WTC11 (cell line): Measurements from ENCODE around the gene NRXN2. TPM values are rescaled to one million over a fixed set of nuclear protein-coding genes. Genes with fewer than 3 reads are reported as not detected.

Source experiments
- ATAC-seq: fragments of 200-7000 bp; cut with Tn5 transposase; 2 replicates; pipeline ENCODE4 v1.10.0; 2021; ENCODE audit warnings: mild to moderate bottlenecking, moderate library complexity
- CTCF ChIA-PET: fragments of 300-600 bp; sonication (Branson Sonifier 250); formaldehyde crosslinking; loops from one replicate; lab custom pipeline; 2021; ENCODE audit warnings: antibody characterized with exemption; lab: Charles Lee
- POLR2A ChIA-PET: fragments of 350-600 bp; sonication (Branson Sonifier 250); formaldehyde crosslinking; loops from one replicate; lab custom pipeline; 2021; ENCODE audit warnings: antibody characterized with exemption; lab: Charles Lee
- DNase-seq: peaks from one replicate; pipeline ENCODE4 v3.0.0; 2021; ENCODE audit warnings: low spot score
- H3K27ac Mint-ChIP-seq: 2 replicates; pipeline ENCODE4 v1.8.0; 2021; ENCODE audit warnings: mixed read lengths
- H3K27me3 Mint-ChIP-seq: 2 replicates; pipeline ENCODE4 v1.8.0; 2021; ENCODE audit warnings: low read depth, mild to moderate bottlenecking, moderate library complexity, mixed read lengths
- H3K36me3 Mint-ChIP-seq: 2 replicates; pipeline ENCODE4 v1.8.0; 2021; ENCODE audit warnings: mixed read lengths
- H3K4me1 Mint-ChIP-seq: 2 replicates; pipeline ENCODE4 v1.8.0; 2022; ENCODE audit warnings: mixed read lengths
- H3K4me3 Mint-ChIP-seq: 2 replicates; pipeline ENCODE4 v1.8.0; 2021; ENCODE audit warnings: mild to moderate bottlenecking, moderate library complexity, mixed read lengths
- H3K9me3 Mint-ChIP-seq: 2 replicates; pipeline ENCODE4 v1.8.0; 2021; ENCODE audit warnings: mixed read lengths
- ARID4B ChIP-seq: sonication (generic); formaldehyde crosslinking; IDR thresholded peaks from 2 replicates; pipeline ENCODE4 v1.8.0; 2023; ENCODE audit warnings: missing genetic modification reagents, mild to moderate bottlenecking, borderline replicate concordance
- CDX4 ChIP-seq: fragments of 250-450 bp; sonication (Bioruptor Pico); IDR thresholded peaks from 2 replicates; pipeline ENCODE4 v1.9.0; 2021; ENCODE audit warnings: moderate library complexity, mild to moderate bottlenecking, inconsistent platforms, borderline replicate concordance
- CTCF ChIP-seq: fragments of 200-600 bp; IDR thresholded peaks from 2 replicates; pipeline ENCODE4 v1.8.0; 2022; ENCODE audit warnings: antibody characterized with exemption
- E2F1 ChIP-seq: sonication (generic); formaldehyde crosslinking; IDR thresholded peaks from 2 replicates; pipeline ENCODE4 v1.8.0; 2022; ENCODE audit warnings: mild to moderate bottlenecking, missing genetic modification reagents
- ELF4 ChIP-seq: sonication (generic); formaldehyde crosslinking; IDR thresholded peaks from 2 replicates; pipeline ENCODE4 v1.8.1; 2022; ENCODE audit warnings: low read depth, mild to moderate bottlenecking, moderate library complexity, missing genetic modification reagents
- FOXP1 ChIP-seq: sonication (generic); formaldehyde crosslinking; IDR thresholded peaks from 2 replicates; pipeline ENCODE4 v1.8.0; 2022; ENCODE audit warnings: missing genetic modification reagents, mild to moderate bottlenecking, moderate library complexity, borderline replicate concordance
- FOXP4 ChIP-seq: sonication (generic); formaldehyde crosslinking; IDR thresholded peaks from 2 replicates; pipeline ENCODE4 v1.8.0; 2022; ENCODE audit warnings: mild to moderate bottlenecking, missing genetic modification reagents
- GABPB1 ChIP-seq: sonication (generic); formaldehyde crosslinking; IDR thresholded peaks from 2 replicates; pipeline ENCODE4 v1.8.1; 2023; ENCODE audit warnings: mild to moderate bottlenecking, missing genetic modification reagents
- GTF2I ChIP-seq: fragments of 250-450 bp; sonication (Bioruptor Pico); conservative IDR thresholded peaks from 2 replicates; pipeline ENCODE4 v1.4.0; 2021; ENCODE audit warnings: mild to moderate bottlenecking
- JUN ChIP-seq: sonication (generic); formaldehyde crosslinking; IDR thresholded peaks from 2 replicates; pipeline ENCODE4 v1.8.0; 2023; ENCODE audit warnings: mild to moderate bottlenecking, missing genetic modification reagents
- NFE2L1 ChIP-seq: sonication (generic); formaldehyde crosslinking; IDR thresholded peaks from 2 replicates; pipeline ENCODE4 v1.8.1; 2023; ENCODE audit warnings: missing genetic modification reagents
- OVOL2 ChIP-seq: fragments of 250-450 bp; sonication (Bioruptor Pico); IDR thresholded peaks from 2 replicates; pipeline ENCODE4 v1.9.0; 2021; ENCODE audit warnings: mild to moderate bottlenecking, borderline replicate concordance
- PREB ChIP-seq: sonication (generic); formaldehyde crosslinking; IDR thresholded peaks from 2 replicates; pipeline ENCODE4 v1.8.1; 2022; ENCODE audit warnings: mild to moderate bottlenecking, missing genetic modification reagents, moderate library complexity, borderline replicate concordance
- SP1 ChIP-seq: sonication (generic); formaldehyde crosslinking; conservative IDR thresholded peaks from 2 replicates; pipeline ENCODE4 v1.8.1; 2022; ENCODE audit warnings: missing genetic modification reagents
- ZSCAN18 ChIP-seq: fragments of 250-450 bp; sonication (Bioruptor Pico); IDR thresholded peaks from 2 replicates; pipeline ENCODE4 v2.1.2; 2022; ENCODE audit warnings: mild to moderate bottlenecking, moderate library complexity
- total RNA-seq: library from RNA; stranded (reverse); gene quantifications from 3 replicates; pipeline ENCODE4 v1.2.3, GENCODE V29; 2021

Gene NRXN2
- total RNA-seq, 1 experiment from 2014 or later, result 8.6 TPM

- POLR2A ChIA-PET, result no interaction called here
- ATAC-seq (no peak), DNase-seq (no peak)
- H3K27ac Mint-ChIP-seq, result no peak overlapping the region
- H3K4me1 Mint-ChIP-seq, result peaks cover 21% of the 10 kb centered on the region
- CTCF ChIA-PET, result interaction anchor here (0.5 to 1.3 kb wide), 4 partner anchors 19 to 176 kb away, joined by 3 to 7 read pairs (median 3); no protein-coding TSS in a partner anchor
- H3K27me3 Mint-ChIP-seq, result peaks cover 22% of the 10 kb centered on the region
- no peak overlapping the region for H3K4me3 Mint-ChIP-seq
- no peaks in the 10 kb centered on the region for H3K36me3 Mint-ChIP-seq
- TF ChIP-seq SP1 (CRISPR knock-in tag) (no peak), ZSCAN18 (CRISPR knock-in tag) (no peak), ARID4B (CRISPR knock-in tag) (no peak), NFE2L1 (no peak), OVOL2 (CRISPR knock-in tag) (no peak), CDX4 (no peak)
- TF ChIP-seq, all 79 proteins: peak for 0
- H3K9me3 Mint-ChIP-seq, result no peaks in the 10 kb centered on the region
These were observed 98.0 kb downstream of the NRXN2 start for GRCh38 chr11:64624883-64625481.

GRCh38 chr11:64622681-64623080 lies 100.3 kb downstream of the NRXN2 start:
- no peak overlapping the region for H3K27ac Mint-ChIP-seq

GRCh38 chr11:64621283-64622019 lies 101.5 kb downstream of the NRXN2 start:
- no peak overlapping the region for H3K4me3 Mint-ChIP-seq
- no peak overlapping the region for H3K27ac Mint-ChIP-seq
- peaks cover 8% of the 10 kb centered on the region for H3K27me3 Mint-ChIP-seq
- ATAC-seq (no peak), DNase-seq (no peak)
- ChIA-PET POLR2A (no interaction called here), CTCF (interaction anchor here (1.0 to 3.1 kb wide), 3 partner anchors 9 to 172 kb away, joined by 4 to 19 read pairs (median 7); no protein-coding TSS in a partner anchor)
- no peaks in the 10 kb centered on the region for H3K9me3 Mint-ChIP-seq
- H3K4me1 Mint-ChIP-seq, result peaks cover 13% of the 10 kb centered on the region
- no peaks in the 10 kb centered on the region for H3K36me3 Mint-ChIP-seq
- no peak for TF ChIP-seq E2F1
- no peak for TF ChIP-seq PREB
- no peak for TF ChIP-seq ELF4 (CRISPR knock-in tag)
- TF ChIP-seq GTF2I, result no peak
- no peak for TF ChIP-seq GABPB1
- no peak for TF ChIP-seq FOXP1 (CRISPR knock-in tag)
- TF ChIP-seq FOXP4 (CRISPR knock-in tag), result no peak
- no peak for TF ChIP-seq CTCF

More at GRCh38 chr11:64622681-64623080, 100.3 kb downstream of the NRXN2 start:
- ChIA-PET CTCF (interaction anchor here (0.6 kb wide), 1 partner anchor 334 kb away, joined by 3 read pairs; no protein-coding TSS in a partner anchor), POLR2A (no interaction called here)
- DNase-seq (no peak), ATAC-seq (no peak)
- peaks cover 18% of the 10 kb centered on the region for H3K4me1 Mint-ChIP-seq
- no peaks in the 10 kb centered on the region for H3K9me3 Mint-ChIP-seq
- peaks cover 11% of the 10 kb centered on the region for H3K27me3 Mint-ChIP-seq
- TF ChIP-seq JUN (CRISPR knock-in tag), result no peak
- no peak overlapping the region for H3K4me3 Mint-ChIP-seq
- no peaks in the 10 kb centered on the region for H3K36me3 Mint-ChIP-seq
